ENCODE data around the gene RTN1.

DNA sequence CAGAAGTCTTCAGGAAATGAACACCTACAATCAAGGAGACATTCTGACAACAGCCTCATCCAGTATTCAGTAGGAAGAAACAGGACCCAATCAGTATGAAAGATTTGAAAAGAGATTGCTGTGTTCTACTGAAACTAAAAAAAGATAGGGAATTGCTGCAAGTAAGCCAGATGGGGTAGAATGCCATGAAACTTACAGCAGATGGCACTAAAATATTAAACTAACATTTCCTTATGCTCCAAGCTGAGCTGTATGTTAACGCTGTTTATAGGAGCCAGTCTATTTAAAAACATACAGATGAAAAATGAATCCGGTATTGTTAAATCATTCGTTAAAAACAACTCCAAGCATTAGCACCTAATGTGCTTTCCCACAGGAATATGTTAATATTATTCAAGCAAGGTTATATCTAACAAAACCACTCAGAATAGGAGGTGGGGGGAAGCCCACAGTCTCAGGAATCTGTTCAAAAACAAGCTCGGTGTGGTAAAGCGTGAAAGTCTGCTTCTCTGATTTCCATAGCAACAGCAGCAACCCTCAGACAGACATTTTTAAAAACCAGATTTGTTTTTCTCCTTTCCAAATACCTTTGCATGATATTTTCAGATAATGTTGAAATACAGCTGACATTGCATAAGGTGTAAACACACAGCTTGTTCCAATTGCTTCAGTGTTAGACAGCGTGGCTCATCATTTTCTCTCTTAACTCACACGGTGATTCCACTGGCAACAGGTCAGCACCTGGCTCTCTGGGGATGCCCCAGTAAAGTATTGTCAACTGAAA is 162.6 kb downstream of the RTN1 start:
- TF ChIP-seq, protein P1, sequence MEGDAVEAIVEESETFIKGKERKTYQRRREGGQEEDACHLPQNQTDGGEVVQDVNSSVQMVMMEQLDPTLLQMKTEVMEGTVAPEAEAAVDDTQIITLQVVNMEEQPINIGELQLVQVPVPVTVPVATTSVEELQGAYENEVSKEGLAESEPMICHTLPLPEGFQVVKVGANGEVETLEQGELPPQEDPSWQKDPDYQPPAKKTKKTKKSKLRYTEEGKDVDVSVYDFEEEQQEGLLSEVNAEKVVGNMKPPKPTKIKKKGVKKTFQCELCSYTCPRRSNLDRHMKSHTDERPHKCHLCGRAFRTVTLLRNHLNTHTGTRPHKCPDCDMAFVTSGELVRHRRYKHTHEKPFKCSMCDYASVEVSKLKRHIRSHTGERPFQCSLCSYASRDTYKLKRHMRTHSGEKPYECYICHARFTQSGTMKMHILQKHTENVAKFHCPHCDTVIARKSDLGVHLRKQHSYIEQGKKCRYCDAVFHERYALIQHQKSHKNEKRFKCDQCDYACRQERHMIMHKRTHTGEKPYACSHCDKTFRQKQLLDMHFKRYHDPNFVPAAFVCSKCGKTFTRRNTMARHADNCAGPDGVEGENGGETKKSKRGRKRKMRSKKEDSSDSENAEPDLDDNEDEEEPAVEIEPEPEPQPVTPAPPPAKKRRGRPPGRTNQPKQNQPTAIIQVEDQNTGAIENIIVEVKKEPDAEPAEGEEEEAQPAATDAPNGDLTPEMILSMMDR (conservative IDR thresholded peaks at IDR 0.05; ENCODE audit: low read depth in 2 of 2): no peak
- TF ChIP-seq EZH2phosphoT487 (IDR thresholded peaks at IDR 0.05; ENCODE audit: unreplicated experiment) (no peak), STAT1 (IDR thresholded peaks at IDR 0.05; ENCODE audit: unreplicated experiment) (no peak)
